GM12892 (cell line): ENCODE data around the gene NISCH.

Experiments used
- POLR2A ChIP-seq: IDR thresholded peaks from 2 replicates; pipeline ENCODE4 v1.6.1; 2011; ENCODE audit warnings: low read depth, low read length, control low read depth
- POLR2AphosphoS5 ChIP-seq: IDR thresholded peaks from 2 replicates; pipeline ENCODE4 v1.6.1; 2011; ENCODE audit warnings: low read depth, low read length, control low read depth
- TAF1 ChIP-seq: IDR thresholded peaks from 2 replicates; pipeline ENCODE4 v1.6.1; 2011; ENCODE audit warnings: low read depth, mild to moderate bottlenecking, control low read depth, low read length, borderline replicate concordance

- TF ChIP-seq POLR2A (no peak), POLR2AphosphoS5 (no peak), TAF1 (no peak)
These were observed 69.6 kb downstream of the NISCH start for GRCh38 chr3:52524752-52525679.
